Measurements from ENCODE around the gene LCN10. TPM values are rescaled to one million over a fixed set of nuclear protein-coding genes. Genes with fewer than 3 reads are reported as not detected.
"Not testable (repeated sequence)": the region's sequence is repeated elsewhere in the genome, so short reads cannot be mapped to it uniquely, and the experiment has no call there.

The LCN10 gene
- total RNA-seq, 2 donors from 2014 or later, result 0.91 to 1.1 TPM

DNA sequence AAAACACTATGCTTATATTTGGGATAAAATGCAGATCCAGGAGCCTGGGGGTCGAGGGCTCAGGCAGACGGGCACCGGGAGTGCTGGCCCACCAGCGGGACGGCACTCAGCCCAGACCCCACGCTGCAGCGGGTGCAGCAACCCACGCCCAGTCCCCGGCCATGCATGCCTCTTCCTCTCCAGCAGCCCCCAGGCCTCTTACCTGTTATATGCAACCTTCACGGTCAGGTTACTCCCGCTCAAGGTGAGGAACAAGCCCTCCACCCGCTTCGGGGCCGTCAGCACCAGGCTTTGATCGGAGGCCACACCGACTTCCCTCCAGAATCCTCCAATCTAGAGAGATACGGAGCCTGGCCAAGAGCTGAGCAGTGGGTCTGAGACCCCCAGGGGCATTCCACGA, 14.1 kb upstream of the LCN10 start:
- H3K4me1 Mint-ChIP-seq, result no peaks in the 10 kb centered on the region
- H3K4me3 Mint-ChIP-seq, result no peak overlapping the region
- no peaks in the 10 kb centered on the region for H3K4me1 ChIP-seq (ENCODE audit: control insufficient read depth, insufficient read depth, low read length)
- peaks cover 5% of the 10 kb centered on the region for H3K27me3 Mint-ChIP-seq (ENCODE audit: insufficient read depth)
- no peak overlapping the region for H3K4me3 ChIP-seq (ENCODE audit: low read length)
- H3K9me3 Mint-ChIP-seq, result peaks cover 22% of the 10 kb centered on the region
- H3K36me3 Mint-ChIP-seq (ENCODE audit: low read depth), result peaks cover 2% of the 10 kb centered on the region
- H3K36me3 ChIP-seq (ENCODE audit: control insufficient read depth, insufficient read depth, low read length), result no peaks in the 10 kb centered on the region
- DNase-seq, result no peak
- TF ChIP-seq CTCF (conservative IDR thresholded peaks at IDR 0.05), result no peak
- no peaks in the 10 kb centered on the region for H3K27me3 ChIP-seq (ENCODE audit: control insufficient read depth, insufficient read depth, low read length, poor library complexity, severe bottlenecking)
- peaks cover 8% of the 10 kb centered on the region for H3K9me3 ChIP-seq (ENCODE audit: control insufficient read depth, low read length)
- H3K27ac ChIP-seq (ENCODE audit: low read depth, low read length), result no peak overlapping the region
- 93 to 94% methylated on average over 16 to 18 of the region's 18 CpGs for WGBS, 2 experiments (ENCODE audit: insufficient coverage in 1 of 2, insufficient read length in 1 of 2)
- no peak overlapping the region for H3K9ac ChIP-seq (ENCODE audit: extremely low read depth, low read length, poor library complexity, severe bottlenecking)
- H3K27ac Mint-ChIP-seq, result no peak overlapping the region

DNA sequence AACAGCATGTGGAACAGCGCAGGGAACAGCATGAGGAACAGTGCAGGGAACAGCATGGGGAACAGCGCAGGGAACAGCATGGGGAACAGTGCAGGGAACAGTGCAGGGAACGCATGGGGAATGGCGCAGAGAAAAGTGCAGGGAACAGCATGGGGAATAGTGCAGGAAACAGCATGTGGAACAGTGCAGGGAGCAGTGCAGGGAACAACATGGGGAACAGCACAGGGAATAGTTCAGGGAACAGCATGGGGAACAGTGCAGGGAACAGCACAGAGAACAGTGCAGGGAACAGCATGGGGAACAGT, 13.3 kb upstream of the LCN10 start:
- Histone ChIP-seq H3K9ac (ENCODE audit: extremely low read depth, low read length, poor library complexity, severe bottlenecking) (no peak overlapping the region), H3K4me3 (ENCODE audit: low read length) (no peak overlapping the region), H3K4me1 (ENCODE audit: control insufficient read depth, insufficient read depth, low read length) (no peaks in the 10 kb centered on the region), H3K27ac (ENCODE audit: low read depth, low read length) (no peak overlapping the region), H3K27me3 (ENCODE audit: control insufficient read depth, insufficient read depth, low read length, poor library complexity, severe bottlenecking) (no peaks in the 10 kb centered on the region), H3K9me3 (ENCODE audit: control insufficient read depth, low read length) (peaks cover 15% of the 10 kb centered on the region), H3K36me3 (ENCODE audit: control insufficient read depth, insufficient read depth, low read length) (no peaks in the 10 kb centered on the region)
- TF ChIP-seq CTCF (conservative IDR thresholded peaks at IDR 0.05), result no peak
- WGBS, 2 experiments (ENCODE audit: insufficient coverage in 1 of 2, insufficient read length in 1 of 2), result 91 to 92% methylated on average over 3 to 4 of the region's 4 CpGs
- Mint-ChIP-seq H3K27ac (no peak overlapping the region), H3K4me1 (no peaks in the 10 kb centered on the region), H3K9me3 (peaks cover 29% of the 10 kb centered on the region), H3K36me3 (ENCODE audit: low read depth) (peaks cover 2% of the 10 kb centered on the region), H3K4me3 (no peak overlapping the region), H3K27me3 (ENCODE audit: insufficient read depth) (peaks cover 12% of the 10 kb centered on the region)
- no peak for DNase-seq

- H3K9me3 ChIP-seq (ENCODE audit: control insufficient read depth, low read length), result peaks cover 15% of the 10 kb centered on the region
- not testable (repeated sequence) for H3K36me3 Mint-ChIP-seq (ENCODE audit: low read depth); H3K4me3 Mint-ChIP-seq; DNase-seq; H3K27ac ChIP-seq (ENCODE audit: low read depth, low read length); H3K36me3 ChIP-seq (ENCODE audit: control insufficient read depth, insufficient read depth, low read length); H3K4me1 ChIP-seq (ENCODE audit: control insufficient read depth, insufficient read depth, low read length); H3K27ac Mint-ChIP-seq; H3K9ac ChIP-seq (ENCODE audit: extremely low read depth, low read length, poor library complexity, severe bottlenecking); H3K4me1 Mint-ChIP-seq; H3K4me3 ChIP-seq (ENCODE audit: low read length); H3K27me3 ChIP-seq (ENCODE audit: control insufficient read depth, insufficient read depth, low read length, poor library complexity, severe bottlenecking)
- Mint-ChIP-seq H3K9me3 (peaks cover 33% of the 10 kb centered on the region), H3K27me3 (ENCODE audit: insufficient read depth) (peaks cover 16% of the 10 kb centered on the region)
- 93 to 97% methylated on average over 15 to 22 of the region's 22 CpGs for WGBS, 2 experiments (ENCODE audit: insufficient coverage in 1 of 2, insufficient read length in 1 of 2)
Measured at GRCh38 chr9:136755302-136756133, 12.8 kb upstream of the LCN10 start.
